Muscle of back (tissue), 11 donors: Measurements from ENCODE around the gene ALG3. TPM values are rescaled to one million over a fixed set of nuclear protein-coding genes. Genes with fewer than 3 reads are reported as not detected.

Experiments
- DNase-seq, 3 donors: peaks; one replicate each; pipeline versions ENCODE4 v3.0.0 to v3.0.0-alpha.2; 2013
- polyA plus RNA-seq, 10 donors: library from polyadenylated mRNA; unstranded; fragments of 120-200 nt; gene quantifications; one replicate each; pipeline ENCODE4 v1.2.1, GENCODE V29; 2013; ENCODE audit not compliant: insufficient read length in 10 of 10

The ALG3 gene
- polyA plus RNA-seq, 10 donors: 19.3 to 25.0 (median 21.2) TPM

DNA sequence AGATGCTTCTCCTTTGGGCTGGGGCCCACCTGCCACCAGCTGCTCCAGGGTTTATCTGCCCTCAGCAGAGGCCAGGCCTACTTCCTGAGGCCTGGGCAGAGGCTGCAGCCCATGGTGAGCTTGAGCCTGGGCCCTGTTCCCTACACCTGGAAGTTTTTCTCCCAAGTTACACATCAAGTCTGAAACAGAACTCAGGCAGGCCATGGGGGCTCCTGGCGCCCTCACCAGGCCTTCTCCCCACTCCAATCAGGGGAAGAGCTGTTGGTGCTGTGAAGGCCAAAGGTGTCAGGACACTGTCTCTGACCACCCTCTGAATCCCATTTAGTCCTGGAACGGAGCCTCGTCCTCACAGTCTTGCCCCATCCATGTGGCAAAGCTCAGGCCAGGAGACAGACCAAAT lies 12.1 kb downstream of the ALG3 start:
- DNase-seq: no peak

- DNase-seq: no peak
Measured at GRCh38 chr3:184236033-184236410, 12.7 kb downstream of the ALG3 start.

GRCh38 chr3:184235381-184236032 lies 13.3 kb downstream of the ALG3 start:
- DNase-seq: no peak

- no peak for DNase-seq
Measured at GRCh38 chr3:184234671-184235380, 13.9 kb downstream of the ALG3 start.

GRCh38 chr3:184234224-184234623 lies 14.5 kb downstream of the ALG3 start:
- no peak for DNase-seq

GRCh38 chr3:184233127-184233843 lies 15.5 kb downstream of the ALG3 start:
- DNase-seq: no peak

GRCh38 chr3:184231671-184232070 lies 17.1 kb downstream of the ALG3 start:
- no peak for DNase-seq

GRCh38 chr3:184230603-184231528 lies 17.9 kb downstream of the ALG3 start:
- DNase-seq: peak in 1 of 3 donors; percentile 7

- DNase-seq: peak in 1 of 3 donors; percentile 7
Measured at GRCh38 chr3:184230081-184230602, 18.6 kb downstream of the ALG3 start.

GRCh38 chr3:184229394-184230080 lies 19.2 kb downstream of the ALG3 start, which contains the start of gene VWA5B2:
Gene VWA5B2 (plus strand): TSS chr3:184229585. CDS start chr3:184230529, 944 bp downstream.
- peak in 2 of 3 donors; percentile 42 to 68 for DNase-seq

DNA sequence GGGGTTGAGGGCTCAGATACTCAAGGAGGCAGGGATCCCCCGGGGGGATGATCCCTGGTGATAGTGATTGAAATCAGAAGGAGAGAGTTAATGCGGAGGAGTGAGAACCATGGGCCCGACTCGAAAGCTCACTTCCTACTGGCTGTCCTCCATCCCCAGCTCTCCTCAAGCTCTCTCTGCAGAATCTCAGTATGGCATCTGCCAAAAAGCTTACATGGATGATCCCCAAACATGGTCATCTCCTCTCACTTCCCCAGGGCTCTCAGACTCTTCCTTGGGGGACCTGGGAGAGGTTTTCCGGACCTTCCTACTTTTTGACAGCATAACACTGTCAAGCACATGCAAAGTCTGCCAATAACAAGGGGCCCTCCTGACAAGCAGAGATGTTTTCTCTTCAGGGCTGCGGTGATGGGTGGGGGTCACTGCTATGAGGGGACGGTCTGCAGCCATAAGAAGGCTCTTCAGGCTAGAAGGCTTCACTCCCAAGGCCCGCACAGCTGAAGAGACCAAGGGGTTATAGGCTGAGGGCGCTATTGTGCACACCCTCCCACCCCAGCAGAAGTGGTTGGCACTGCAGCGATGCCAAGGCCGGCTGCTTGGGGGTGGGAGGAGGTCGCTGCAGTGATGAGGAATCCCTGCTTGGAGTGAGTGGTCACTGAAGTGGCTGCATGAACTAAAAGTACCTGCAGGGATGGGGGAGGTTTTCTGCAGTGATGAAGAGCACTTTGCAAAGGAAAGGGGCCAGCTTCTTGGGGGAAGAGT lies 20.2 kb downstream of the ALG3 start:
- no peak for DNase-seq

DNA sequence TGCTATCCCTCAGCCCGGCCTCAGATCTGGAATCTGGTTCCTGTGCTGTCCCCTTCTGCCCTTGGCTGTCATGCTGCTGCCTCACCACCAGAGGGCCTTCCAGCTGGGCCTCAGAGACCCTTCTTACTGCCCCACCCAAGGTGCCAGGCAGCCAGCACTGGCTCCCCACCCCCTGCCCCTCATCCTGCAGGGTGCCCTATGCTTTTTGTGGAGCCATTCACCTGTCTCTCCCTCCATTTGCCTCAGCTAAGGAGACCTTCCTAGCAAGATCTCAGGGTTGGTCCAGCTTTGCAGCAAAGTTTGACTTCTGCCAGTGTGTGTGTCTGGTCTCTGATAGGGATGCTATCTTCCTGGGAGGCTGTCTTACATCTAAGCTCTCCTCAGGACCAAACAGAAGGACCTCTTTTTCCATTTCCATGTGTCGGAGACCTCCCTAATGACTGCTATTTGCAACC lies 21.3 kb downstream of the ALG3 start:
- peak in 1 of 3 donors; percentile 11 for DNase-seq

DNA sequence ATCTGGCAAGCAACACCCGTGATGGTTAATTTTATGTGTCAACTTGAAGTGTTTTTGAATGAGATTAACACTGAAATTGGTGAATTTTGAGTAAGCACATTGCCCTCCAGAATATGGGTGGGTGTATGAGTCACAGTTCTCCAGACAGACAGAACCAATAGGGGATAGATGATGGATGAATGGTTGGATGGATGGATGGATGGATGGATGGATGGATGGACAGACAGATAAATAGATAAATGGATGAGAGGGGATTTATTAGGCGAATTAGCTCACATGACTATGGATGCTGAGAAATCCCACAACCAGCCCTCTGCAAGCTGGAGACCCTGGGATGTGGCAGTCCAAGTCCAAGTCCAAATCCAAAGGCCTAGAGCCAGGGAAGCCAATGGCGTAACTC lies 24.8 kb downstream of the ALG3 start:
- DNase-seq: no peak

DNA sequence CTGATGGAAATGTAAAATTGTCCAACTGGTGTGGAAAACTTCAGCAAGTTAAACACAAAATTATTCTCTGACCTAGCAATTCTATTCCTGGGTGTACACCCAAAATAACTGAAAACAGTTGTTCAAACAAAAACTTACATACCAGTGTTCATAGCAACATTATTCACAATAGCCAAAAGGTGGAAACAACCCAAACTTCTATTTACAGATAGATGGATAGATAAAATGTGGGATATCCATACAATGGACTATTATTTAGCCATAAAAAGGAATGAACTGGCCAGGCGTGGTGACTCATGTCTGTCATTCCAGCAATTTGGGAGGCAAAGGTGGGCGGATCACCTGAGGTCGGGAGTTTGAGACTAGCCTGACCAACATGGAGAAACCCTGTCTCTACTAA lies 26.2 kb downstream of the ALG3 start:
- DNase-seq: no peak

DNA sequence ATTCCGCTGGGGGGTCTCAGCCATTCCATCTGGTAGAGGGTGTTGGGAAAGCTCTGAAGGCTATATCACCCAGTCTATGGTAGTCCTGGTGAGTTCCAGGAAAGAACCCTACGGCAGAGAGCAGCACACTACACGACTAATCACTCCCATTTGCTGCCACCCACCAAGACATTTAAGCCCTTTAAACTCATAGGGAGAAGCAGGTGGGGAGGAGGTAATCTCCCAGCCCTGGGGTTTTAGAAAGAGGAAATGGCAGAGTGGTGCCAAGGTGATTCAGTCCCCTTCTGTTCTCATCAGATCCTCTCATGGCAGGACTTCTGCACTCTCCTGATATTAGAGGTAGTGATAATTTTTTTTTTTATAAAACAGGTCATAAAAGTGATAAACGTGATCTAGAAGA lies 29.9 kb downstream of the ALG3 start:
- DNase-seq: no peak

DNA sequence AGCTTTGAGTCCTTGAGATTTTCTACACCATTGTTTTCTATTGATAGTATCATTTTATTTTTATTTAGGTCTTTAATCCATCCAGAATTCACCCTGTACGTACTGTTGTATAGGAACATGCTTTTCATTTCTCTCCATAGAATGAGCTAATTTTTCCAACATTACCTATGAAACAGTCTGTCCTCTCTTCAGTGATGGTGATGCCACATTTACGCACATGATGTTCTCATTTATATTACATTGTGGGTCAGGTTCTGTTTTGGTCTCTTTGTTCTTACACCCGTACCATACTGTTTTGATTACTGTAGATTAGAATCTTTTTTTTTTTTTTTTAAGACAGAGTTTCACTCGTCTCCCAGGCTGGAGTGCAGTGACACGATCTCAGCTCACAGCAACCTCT lies 37.0 kb downstream of the ALG3 start:
- no peak for DNase-seq

DNA sequence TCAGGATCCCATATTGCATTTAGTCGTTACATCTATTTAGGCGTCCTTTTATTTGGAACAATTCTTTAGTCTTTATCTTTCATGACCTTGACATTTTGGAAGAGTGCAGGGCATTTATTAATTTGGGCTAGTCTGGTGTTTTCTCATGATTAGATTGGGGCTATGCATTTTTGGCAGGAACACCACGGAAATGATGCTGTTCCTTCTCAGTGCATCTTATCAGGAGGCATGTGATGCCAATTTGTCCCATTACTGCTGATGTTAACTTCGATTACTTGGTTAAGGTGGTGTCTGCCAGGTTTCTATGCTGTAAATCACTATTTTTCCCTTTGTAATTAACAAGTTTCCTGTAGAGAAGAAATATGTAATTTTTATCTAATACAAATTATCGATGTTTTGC lies 37.5 kb downstream of the ALG3 start:
- no peak for DNase-seq

DNA sequence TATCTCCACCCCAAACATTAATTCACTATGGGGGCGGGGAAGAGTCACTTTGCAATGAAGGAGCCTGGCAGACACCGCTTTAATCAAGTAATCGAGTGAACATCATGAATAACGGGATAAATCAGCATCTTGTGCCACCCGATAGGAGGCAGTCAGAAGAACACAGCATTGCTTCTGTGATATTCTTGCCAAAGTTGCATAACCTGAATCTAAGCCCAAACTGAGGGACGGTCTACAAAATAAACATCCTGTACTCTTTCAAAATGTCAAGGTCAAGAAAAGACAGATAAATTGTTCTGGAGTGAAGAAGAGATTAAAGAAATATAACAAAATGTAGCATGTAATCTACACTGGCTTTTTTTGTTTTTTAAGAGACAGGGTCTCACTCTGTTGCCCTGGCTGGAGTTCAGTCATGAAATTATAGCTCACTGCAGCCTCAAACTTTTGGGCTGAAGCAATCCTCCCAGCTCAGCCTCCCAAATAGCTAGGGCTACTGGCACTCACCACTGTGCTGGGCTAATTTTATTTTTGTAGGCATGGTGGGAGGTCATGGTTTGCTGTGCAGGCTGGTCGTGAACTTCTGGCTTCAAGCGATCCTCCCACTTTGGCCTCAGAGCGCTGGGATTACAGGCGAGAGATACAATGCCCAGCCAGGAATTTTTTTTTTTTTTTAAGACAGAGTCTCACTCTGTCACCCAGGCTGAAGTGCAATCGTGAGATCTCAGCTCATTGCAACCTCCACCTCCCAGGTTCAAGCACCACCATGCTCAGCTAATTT lies 39.4 kb downstream of the ALG3 start:
- DNase-seq: no peak

- no peak for DNase-seq
Measured at GRCh38 chr3:184203526-184203925, 45.2 kb downstream of the ALG3 start.
